ENCODE results near the gene PLXNA4.

GRCh38 chr7:132291481-132291880 is 284.8 kb downstream of the PLXNA4 start:
- TF ChIP-seq GATA2 (IDR thresholded peaks at IDR 0.05; ENCODE audit: low read depth, low read length) (no peak), GATA3 (IDR thresholded peaks at IDR 0.05; ENCODE audit: low read depth, low read length) (no peak)

Data from SH-SY5Y (cell line).